GM06990 (cell line): ENCODE data around the gene PIAS2.
"Not testable (repeated sequence)": the region's sequence is repeated elsewhere in the genome, so short reads cannot be mapped to it uniquely, and the experiment has no call there.

Experiments used
- DNase-seq: peaks from one replicate; pipeline ENCODE4 v3.0.0-alpha.2; 2011; ENCODE audit not compliant: insufficient read length; ENCODE audit errors: extremely low read depth
- H3K27me3 ChIP-seq: replicated peaks from 2 replicates; pipeline ENCODE4 v1.6.0; 2011; ENCODE audit warnings: low read length; ENCODE audit not compliant: control insufficient read depth, insufficient read depth
- H3K36me3 ChIP-seq: 2 replicates; pipeline ENCODE4 v1.5.1; 2011; ENCODE audit warnings: low read length; ENCODE audit not compliant: control insufficient read depth, insufficient read depth
- H3K4me3 ChIP-seq: replicated peaks from 2 replicates; pipeline ENCODE4 v1.5.1; 2011; ENCODE audit warnings: low read depth, mild to moderate bottlenecking, control low read depth, low read length
- CTCF ChIP-seq: IDR thresholded peaks from 2 replicates; pipeline ENCODE4 v1.5.1; 2011; ENCODE audit warnings: low read length, control low read depth, mild to moderate bottlenecking, inconsistent platforms; ENCODE audit not compliant: insufficient read depth, poor library complexity, severe bottlenecking

PIAS2 gene

GRCh38 chr18:46856973-46857372, 60.3 kb downstream of the PIAS2 start:
- Histone ChIP-seq H3K36me3 (no peaks in the 10 kb centered on the region; the same call in none of the 2 replicates), H3K4me3 (no peak overlapping the region), H3K27me3 (no peaks in the 10 kb centered on the region)
- no peak for TF ChIP-seq CTCF
- DNase-seq = no peak

GRCh38 chr18:46849007-46849406, 68.3 kb downstream of the PIAS2 start:
- TF ChIP-seq CTCF = no peak
- H3K4me3 ChIP-seq = no peak overlapping the region

GRCh38 chr18:46843372-46843771, 73.9 kb downstream of the PIAS2 start:
- DNase-seq = peak; percentile 2
- TF ChIP-seq CTCF = no peak
- H3K36me3 ChIP-seq = no peaks in the 10 kb centered on the region; the same call in 1 of the 2 replicates
- H3K27me3 ChIP-seq = no peaks in the 10 kb centered on the region
- H3K4me3 ChIP-seq = no peak overlapping the region

More at GRCh38 chr18:46849007-46849406, 68.3 kb downstream of the PIAS2 start:
- no peak for DNase-seq
- Histone ChIP-seq H3K27me3 (no peaks in the 10 kb centered on the region), H3K36me3 (peaks cover 1% of the 10 kb centered on the region)

- no peak for DNase-seq
- no peaks in the 10 kb centered on the region; the same call in 1 of the 2 replicates for H3K36me3 ChIP-seq
- no peak overlapping the region for H3K4me3 ChIP-seq
- no peaks in the 10 kb centered on the region for H3K27me3 ChIP-seq
- no peak for TF ChIP-seq CTCF
Observed at GRCh38 chr18:46842583-46842982, 74.7 kb downstream of the PIAS2 start.

GRCh38 chr18:46833899-46834298, 83.4 kb downstream of the PIAS2 start:
- TF ChIP-seq CTCF = no peak
- H3K27me3 ChIP-seq = no peaks in the 10 kb centered on the region
- H3K4me3 ChIP-seq = no peak overlapping the region
- DNase-seq = no peak
- no peaks in the 10 kb centered on the region for H3K36me3 ChIP-seq

GRCh38 chr18:46832849-46833248, 84.5 kb downstream of the PIAS2 start:
- Histone ChIP-seq H3K4me3 (no peak overlapping the region), H3K27me3 (no peaks in the 10 kb centered on the region), H3K36me3 (no peaks in the 10 kb centered on the region)
- DNase-seq = no peak
- TF ChIP-seq CTCF = no peak

- H3K4me3 ChIP-seq, DNase-seq, H3K27me3 ChIP-seq, H3K36me3 ChIP-seq: not testable (repeated sequence)
Observed at GRCh38 chr18:46832422-46832821, 84.9 kb downstream of the PIAS2 start.
